Stimulated activated CD4-positive, alpha-beta T cell treated with anti-CD3 and anti-CD28 coated beads, Interleukin-4, amount 100 ng/mL, for 24 hours (primary cell): ENCODE measurements around the gene SLC4A4.

Source experiments
- DNase-seq: peaks from one replicate; pipeline ENCODE4 v3.0.0-alpha.2; 2020

The SLC4A4 gene

GRCh38 chr4:71417150-71417549 is 78.3 kb downstream of the SLC4A4 start:
- no peak for DNase-seq

DNA sequence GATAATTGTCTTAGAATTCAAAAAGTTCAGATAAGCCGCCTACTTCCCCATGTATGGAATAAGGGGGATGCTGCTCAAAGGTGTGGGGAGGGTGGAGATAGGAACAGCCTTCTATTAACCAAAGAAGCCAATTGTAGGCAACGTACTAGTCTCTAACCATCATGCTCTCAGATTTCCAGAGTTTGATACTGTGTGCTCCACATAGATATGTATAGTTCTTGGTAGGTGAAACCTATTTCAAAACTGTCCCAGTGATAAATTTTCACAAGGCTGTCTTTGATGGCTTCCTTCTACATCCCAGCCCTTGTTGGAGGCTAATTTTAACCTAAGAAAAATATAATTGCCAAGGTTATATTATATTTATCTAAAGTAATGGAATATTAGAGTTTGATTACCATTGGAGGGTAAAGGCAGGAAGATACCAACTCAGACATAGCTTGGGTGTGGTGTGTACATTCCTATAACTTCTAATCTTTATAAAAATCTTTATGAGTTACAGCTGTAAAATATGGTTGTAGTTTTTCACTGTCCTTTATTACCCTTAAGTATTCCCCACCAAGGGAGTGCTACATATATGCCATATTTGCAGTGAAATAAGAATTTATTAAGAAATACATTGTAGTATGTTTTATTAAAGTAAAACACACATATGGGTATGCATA is 87.7 kb downstream of the SLC4A4 start:
- DNase-seq = no peak

GRCh38 chr4:71429106-71429505 is 90.3 kb downstream of the SLC4A4 start:
- no peak for DNase-seq

DNA sequence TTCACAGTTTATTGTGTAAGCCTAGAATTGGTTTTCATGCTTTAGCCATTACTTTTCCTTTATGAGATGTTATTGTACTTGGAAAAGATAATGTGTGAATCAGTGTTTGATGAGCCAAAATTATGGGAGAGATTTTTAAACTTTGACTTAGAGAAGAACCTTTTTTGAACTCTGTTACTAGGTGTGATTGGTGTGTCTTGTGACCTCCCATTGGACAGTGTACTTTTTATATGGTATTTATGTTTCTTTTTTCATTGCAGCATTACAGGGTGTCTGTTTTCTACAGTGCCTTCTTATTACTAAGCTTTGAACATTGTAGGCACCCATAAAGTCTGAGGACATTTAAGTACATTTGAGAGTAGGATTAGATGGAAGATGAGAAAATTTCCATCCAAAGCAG is 91.1 kb downstream of the SLC4A4 start:
- DNase-seq = no peak

DNA sequence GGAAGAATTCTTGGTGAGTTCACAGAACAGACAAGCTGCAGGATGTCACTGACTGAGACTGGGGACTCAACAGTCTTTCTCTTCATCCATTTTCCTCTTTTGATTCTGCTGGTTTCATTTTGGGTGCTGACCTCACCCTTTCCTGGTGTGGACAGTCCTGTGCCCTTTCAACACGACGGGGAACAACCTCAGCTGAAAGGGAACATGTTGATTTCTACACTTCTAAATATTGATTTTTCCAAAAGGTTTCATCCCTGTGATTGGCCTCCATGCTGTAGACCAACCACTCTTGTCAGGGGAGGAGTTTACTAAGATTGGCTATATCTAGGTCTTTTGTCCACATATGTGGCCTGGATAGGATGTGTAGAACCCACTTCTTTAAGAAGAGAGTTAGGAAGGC is 91.8 kb downstream of the SLC4A4 start:
- DNase-seq = no peak

GRCh38 chr4:71440612-71441011 is 101.8 kb downstream of the SLC4A4 start:
- no peak for DNase-seq

DNA sequence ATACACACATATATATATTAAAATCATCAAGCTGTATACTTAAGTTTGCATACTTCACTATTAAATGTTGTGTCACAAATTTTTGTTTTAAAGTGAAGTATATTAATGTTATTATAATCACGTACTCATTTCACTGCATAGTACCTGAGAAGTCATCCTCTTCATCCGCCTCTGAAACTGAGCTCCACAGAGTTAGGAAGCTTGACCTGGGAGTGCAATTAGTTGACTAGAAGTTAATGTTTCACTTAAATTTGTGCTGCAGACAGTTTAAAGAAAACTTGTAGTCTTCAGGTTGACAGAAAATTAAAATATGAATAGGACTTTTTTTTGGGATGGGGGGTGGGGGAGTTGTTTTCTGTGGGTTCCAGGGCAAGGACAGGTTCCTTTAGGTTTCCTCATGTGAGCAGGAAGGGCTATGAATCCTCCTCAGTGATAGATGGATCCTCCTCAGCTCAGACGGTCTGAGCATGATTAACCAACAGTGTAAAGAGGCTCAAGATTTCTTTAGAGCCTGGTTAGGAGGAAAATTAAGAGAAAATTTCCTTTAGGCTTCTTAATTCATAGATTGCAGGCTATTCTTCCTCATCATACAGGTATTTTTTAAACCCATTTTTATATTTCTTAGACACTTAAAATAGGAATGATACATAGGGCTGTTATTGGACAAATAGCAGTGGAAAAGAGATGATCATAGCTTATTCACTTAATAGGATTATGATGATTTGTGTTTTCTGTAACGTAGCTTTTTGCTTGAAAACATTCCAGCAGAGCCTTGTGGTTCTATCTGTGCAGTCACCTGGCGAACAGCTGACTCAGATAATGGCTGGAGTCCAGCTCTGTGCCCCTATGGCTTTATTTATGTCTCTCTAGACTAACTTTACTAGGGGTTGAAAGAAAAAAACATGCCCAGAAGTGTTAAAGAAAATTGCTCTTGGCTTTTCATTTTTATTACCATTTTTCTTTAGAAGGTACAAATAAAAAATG is 102.7 kb downstream of the SLC4A4 start:
- no peak for DNase-seq

DNA sequence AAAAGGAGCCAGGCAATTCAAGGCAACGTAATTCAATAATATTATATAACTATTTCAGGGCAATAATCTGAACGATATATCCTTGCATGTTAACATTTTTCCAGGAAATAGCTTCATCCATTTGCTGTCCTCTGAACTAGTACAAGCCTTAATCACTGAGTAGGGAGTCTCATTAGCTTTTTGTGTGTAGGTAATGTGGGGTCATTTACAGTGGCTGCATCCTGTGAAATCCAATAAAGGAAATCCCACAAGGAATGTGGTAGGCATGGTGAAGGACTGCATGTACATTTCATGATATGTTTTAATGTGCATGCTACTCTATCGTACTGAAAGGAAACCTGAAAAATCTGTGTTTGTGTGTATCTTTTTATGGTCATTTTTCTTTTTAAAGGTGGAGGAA is 103.5 kb downstream of the SLC4A4 start:
- no peak for DNase-seq

DNA sequence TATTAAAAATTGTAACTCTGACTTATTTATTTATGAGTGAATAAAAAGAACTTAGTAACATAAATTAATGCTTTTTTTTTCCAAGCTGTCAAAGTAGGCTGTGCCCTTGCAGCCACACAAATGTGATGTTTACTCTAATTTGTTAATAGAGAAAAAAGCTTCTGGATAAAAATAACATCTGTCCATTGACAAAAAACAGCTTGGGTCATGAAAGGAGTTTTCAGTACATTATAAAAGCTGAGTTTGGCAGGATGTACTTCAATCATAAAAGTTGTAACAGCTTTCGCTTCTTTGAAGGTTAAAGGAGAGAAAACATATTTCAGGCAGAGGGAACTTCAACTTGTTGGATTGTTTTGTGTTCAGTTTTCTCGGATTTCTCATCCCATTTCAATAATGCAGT is 105.6 kb downstream of the SLC4A4 start:
- no peak for DNase-seq

GRCh38 chr4:71445811-71446210 is 107.0 kb downstream of the SLC4A4 start:
- DNase-seq = no peak

GRCh38 chr4:71446479-71447081 is 107.8 kb downstream of the SLC4A4 start:
- no peak for DNase-seq

- DNase-seq = no peak
Measured at GRCh38 chr4:71449040-71449439, 110.2 kb downstream of the SLC4A4 start.

- no peak for DNase-seq
Measured at GRCh38 chr4:71449878-71450277, 111.1 kb downstream of the SLC4A4 start.

GRCh38 chr4:71453531-71453930 is 114.7 kb downstream of the SLC4A4 start:
- no peak for DNase-seq

- no peak for DNase-seq
Measured at GRCh38 chr4:71456841-71457240, 118.0 kb downstream of the SLC4A4 start.

DNA sequence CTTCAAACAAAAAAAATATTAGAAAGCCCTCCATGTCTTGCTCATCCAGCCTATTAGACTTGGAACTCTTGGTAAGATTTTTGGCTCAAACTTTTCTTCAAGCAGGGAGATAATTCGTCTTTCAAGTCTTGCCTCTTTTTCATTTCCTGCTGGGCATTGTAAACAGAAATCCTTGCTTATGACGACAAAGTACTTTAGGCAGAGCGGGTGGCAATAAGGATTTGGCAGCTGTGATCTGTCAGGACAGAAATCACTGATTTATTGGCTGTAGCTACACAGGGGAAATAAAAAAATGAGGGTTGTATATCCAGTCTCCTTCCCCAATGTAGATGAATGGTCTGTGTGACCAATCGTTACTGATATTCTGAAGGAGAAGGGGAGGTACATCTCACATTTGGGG is 121.6 kb downstream of the SLC4A4 start:
- DNase-seq = no peak

DNA sequence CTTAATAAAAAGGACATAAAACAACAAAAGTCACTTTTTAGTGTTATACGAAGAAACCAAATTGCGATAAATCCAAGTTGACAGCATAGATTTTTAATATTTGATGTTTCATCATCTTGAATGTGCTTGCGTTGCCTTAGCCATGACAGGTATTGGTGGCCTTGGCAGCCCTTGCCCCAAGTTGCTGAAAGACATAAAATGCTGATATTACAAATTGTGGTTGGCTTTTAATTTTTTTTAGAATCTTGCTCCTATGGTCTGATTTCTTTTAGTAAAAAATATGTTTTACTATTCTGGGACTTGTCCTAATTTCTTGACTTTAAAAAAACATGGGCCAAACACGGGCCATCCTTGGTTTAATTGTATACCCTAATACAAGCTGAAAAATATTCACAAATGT is 122.6 kb downstream of the SLC4A4 start:
- DNase-seq = no peak

GRCh38 chr4:71466775-71467174 is 128.0 kb downstream of the SLC4A4 start:
- no peak for DNase-seq

DNA sequence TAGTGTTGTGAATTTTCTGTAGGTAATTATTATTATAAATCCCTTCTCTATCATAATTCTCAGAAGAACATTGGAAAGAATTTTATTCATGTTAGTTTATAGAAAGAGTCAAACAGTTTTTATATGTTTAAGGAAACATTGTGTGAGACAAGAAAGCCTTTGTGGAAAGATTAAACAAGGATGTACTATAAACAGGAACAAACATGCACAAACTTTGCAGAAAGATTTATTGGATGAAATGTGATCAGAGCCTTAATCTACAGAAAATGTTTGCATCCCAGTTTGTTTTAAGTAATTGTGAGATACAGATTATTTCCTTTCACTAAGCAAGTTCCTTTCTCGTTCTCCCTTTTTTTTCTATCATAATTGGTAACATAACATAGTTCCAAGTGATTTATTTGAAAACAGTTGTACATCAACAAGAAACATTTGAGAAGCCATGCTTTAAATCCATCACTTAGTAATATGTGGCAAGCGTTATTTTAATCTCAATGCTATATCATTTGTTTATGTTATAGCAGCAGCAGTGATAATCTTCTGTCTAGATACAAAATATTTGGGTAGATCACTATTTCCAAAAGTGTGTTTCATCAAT is 129.4 kb downstream of the SLC4A4 start:
- DNase-seq = no peak

DNA sequence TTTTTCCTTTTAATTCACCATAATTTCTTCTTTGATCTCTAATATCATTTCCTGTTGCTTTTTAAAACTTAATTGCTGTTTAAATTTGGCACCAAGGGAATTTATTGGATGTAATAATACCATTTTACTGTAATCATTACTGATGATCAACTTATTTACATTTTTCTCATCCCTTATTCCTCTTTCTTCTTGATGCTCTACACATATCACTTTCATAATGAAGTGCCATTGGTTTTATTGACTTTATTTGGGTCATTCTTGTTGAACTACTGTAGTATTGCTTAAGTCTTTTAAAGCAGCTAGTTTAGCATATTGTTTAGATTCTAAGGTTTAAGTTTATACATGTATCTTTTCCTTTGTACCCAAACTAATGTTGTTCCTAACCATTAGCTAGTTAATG is 130.7 kb downstream of the SLC4A4 start:
- no peak for DNase-seq

DNA sequence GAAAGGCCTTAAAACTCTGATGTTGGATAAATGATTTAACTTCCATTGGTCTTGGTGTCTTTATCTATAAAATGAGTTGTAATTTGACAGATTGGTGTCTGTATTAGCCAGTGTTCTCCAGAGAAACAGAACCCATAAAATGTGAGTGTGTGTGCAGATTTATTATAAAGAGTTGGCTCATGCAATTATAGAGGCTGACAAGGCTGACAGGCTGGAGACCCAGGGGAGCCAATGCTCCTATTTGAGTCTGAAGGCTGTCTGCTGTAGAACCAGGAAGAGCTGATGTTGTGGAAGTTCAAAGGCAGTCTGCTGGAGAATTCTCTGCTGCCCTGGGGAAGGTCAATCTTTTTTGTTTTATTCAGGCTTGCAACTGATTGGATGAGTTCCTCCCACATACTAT is 131.7 kb downstream of the SLC4A4 start:
- no peak for DNase-seq

DNA sequence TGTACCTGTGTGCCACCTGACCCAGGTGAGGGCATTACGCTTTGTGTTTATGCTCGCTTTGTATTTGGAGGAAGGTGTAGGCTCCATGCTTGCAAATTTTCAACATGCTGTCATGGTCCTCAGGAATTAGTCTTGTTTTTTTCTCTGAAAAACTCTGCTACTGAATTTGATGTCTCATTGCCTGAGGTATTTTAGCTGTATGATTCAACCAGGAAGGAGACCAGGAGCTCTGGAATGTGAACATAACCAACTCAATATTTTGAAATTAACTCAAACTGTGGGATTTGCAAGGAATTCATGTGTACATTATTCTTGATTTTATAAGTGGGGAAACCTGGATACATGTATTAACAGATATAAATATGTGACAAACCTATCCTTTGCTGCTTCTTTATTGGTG is 134.1 kb downstream of the SLC4A4 start:
- DNase-seq = no peak

GRCh38 chr4:71473541-71474240 is 134.9 kb downstream of the SLC4A4 start:
- no peak for DNase-seq
